OCI-LY3 (cell line): Measurements from ENCODE around the gene TMEM18.

ENCODE experiments used
- H2AFZ ChIP-seq: fragments of 200-600, 300-600 bp; shearing (Covaris generic); 2 replicates; pipeline ENCODE4 v1.6.0; 2014; ENCODE audit warnings: antibody characterized with exemption, low read depth, low read length
- H3K27ac ChIP-seq: fragments of 200-600, 300-600 bp; sonication (generic); 2 replicates; pipeline ENCODE4 v1.5.1; 2014; ENCODE audit warnings: mild to moderate bottlenecking, low read length, moderate library complexity, mixed read lengths
- H3K27me3 ChIP-seq: fragments of 200-600, 300-600 bp; sonication (generic); 2 replicates; pipeline ENCODE4 v1.6.1; 2014; ENCODE audit warnings: low read depth, low read length, mixed read lengths
- H3K36me3 ChIP-seq: fragments of 200-600, 300-600 bp; sonication (generic); replicated peaks from 2 replicates; pipeline ENCODE3; 2014; ENCODE audit warnings: low read depth, low read length, mixed read lengths
- H3K4me1 ChIP-seq: fragments of 300-600, 200-600 bp; sonication (generic); 2 replicates; pipeline ENCODE4 v1.6.1; 2014; ENCODE audit warnings: low read length, mixed read lengths
- H3K4me2 ChIP-seq: fragments of 200-600, 300-600 bp; sonication (generic); 2 replicates; pipeline ENCODE4 v1.6.1; 2014; ENCODE audit warnings: low read length, mixed read lengths
- H3K4me3 ChIP-seq: fragments of 300-600, 200-600 bp; sonication (generic); 2 replicates; pipeline ENCODE4 v1.5.1; 2014; ENCODE audit warnings: antibody characterized with exemption, mild to moderate bottlenecking, low read length, moderate library complexity
- H3K79me2 ChIP-seq: fragments of 300-600, 200-600 bp; shearing (Covaris generic); 2 replicates; pipeline ENCODE4 v1.6.1; 2014; ENCODE audit warnings: mild to moderate bottlenecking, low read length, mixed read lengths
- H3K9ac ChIP-seq: fragments of 300-600, 200-600 bp; shearing (Covaris generic); 2 replicates; pipeline ENCODE4 v1.6.0; 2014; ENCODE audit warnings: mild to moderate bottlenecking, low read length, moderate library complexity
- H3K9me3 ChIP-seq: fragments of 200-600, 300-600 bp; shearing (Covaris generic); 2 replicates; pipeline ENCODE4 v1.6.1; 2014; ENCODE audit warnings: low read length, mixed read lengths; ENCODE audit not compliant: insufficient read depth
- H4K20me1 ChIP-seq: fragments of 200-600, 300-600 bp; sonication (generic); 2 replicates; pipeline ENCODE4 v1.6.1; 2016; ENCODE audit warnings: low read length, mixed read lengths; ENCODE audit not compliant: insufficient read depth
- EZH2phosphoT487 ChIP-seq: fragments of 200-600 bp; shearing (Covaris generic); IDR thresholded peaks from 2 replicates; pipeline ENCODE4 v1.6.1; 2018; ENCODE audit warnings: antibody characterized with exemption, mixed run types, low read depth
- TF ChIP-seq, protein P1 (sequence below): fragments of 200-600, 300-600 bp; sonication (generic); IDR thresholded peaks from 2 replicates; pipeline ENCODE4 v1.5.1; 2014; ENCODE audit warnings: antibody characterized with exemption, low read length, low read depth

The TMEM18 gene

DNA sequence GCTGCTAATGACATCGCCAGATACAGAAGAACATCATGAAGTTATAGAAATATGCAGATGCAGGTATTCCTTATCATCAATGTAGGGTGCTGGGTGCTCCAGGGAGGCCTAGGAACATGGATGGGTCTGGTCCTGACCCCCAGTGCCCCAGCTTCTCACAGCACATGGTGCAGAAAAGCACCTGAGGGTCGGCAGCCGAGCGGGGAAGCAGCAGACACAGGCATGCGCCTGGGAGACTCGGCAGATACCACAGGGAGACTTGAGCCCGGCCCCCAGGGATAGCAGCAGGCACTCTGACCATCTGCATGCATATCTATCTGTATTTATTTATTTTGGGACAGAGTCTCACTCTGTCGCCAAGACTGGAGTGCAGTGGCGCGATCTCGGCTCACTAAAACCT, 43.2 kb downstream of the TMEM18 start:
- Histone ChIP-seq H3K4me3 (no peak overlapping the region), H4K20me1 (no peaks in the 10 kb centered on the region), H3K4me1 (no peaks in the 10 kb centered on the region), H3K4me2 (no peak overlapping the region), H3K27ac (no peak overlapping the region), H2AFZ (no peak overlapping the region), H3K9me3 (no peaks in the 10 kb centered on the region), H3K79me2 (no peaks in the 10 kb centered on the region), H3K36me3 (no peaks in the 10 kb centered on the region), H3K27me3 (no peaks in the 10 kb centered on the region), H3K9ac (no peak overlapping the region)
- no peak for TF ChIP-seq EZH2phosphoT487
- TF ChIP-seq, protein P1, sequence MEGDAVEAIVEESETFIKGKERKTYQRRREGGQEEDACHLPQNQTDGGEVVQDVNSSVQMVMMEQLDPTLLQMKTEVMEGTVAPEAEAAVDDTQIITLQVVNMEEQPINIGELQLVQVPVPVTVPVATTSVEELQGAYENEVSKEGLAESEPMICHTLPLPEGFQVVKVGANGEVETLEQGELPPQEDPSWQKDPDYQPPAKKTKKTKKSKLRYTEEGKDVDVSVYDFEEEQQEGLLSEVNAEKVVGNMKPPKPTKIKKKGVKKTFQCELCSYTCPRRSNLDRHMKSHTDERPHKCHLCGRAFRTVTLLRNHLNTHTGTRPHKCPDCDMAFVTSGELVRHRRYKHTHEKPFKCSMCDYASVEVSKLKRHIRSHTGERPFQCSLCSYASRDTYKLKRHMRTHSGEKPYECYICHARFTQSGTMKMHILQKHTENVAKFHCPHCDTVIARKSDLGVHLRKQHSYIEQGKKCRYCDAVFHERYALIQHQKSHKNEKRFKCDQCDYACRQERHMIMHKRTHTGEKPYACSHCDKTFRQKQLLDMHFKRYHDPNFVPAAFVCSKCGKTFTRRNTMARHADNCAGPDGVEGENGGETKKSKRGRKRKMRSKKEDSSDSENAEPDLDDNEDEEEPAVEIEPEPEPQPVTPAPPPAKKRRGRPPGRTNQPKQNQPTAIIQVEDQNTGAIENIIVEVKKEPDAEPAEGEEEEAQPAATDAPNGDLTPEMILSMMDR: no peak

DNA sequence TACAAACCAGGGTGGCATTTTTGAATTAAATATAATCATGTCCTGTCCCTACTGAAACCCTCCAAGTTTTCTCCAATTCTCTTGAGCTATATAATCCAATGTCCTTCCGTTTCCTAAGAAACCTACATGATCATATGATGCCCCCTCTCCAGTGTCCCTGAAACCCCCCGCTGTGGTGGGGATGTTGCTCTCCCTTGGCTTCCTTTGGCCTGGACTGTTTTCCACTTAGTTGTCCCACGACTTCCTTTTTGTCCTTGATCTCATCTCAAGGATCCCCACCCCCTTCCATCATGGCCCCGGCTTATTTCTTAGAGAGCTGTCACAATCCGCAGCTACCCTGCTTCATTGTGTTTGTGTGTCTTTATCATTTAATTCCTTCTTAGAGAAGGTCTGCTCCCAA, 43.8 kb downstream of the TMEM18 start:
- TF ChIP-seq, protein P1: no peak
- no peak for TF ChIP-seq EZH2phosphoT487
- H3K27ac ChIP-seq: no peak overlapping the region
- H3K4me3 ChIP-seq: no peak overlapping the region
- H3K4me1 ChIP-seq: no peaks in the 10 kb centered on the region
- H3K9me3 ChIP-seq: no peaks in the 10 kb centered on the region
- H2AFZ ChIP-seq: no peak overlapping the region
- no peaks in the 10 kb centered on the region for H3K79me2 ChIP-seq
- no peak overlapping the region for H3K9ac ChIP-seq
- H4K20me1 ChIP-seq: no peaks in the 10 kb centered on the region
- H3K4me2 ChIP-seq: no peak overlapping the region
- H3K36me3 ChIP-seq: no peaks in the 10 kb centered on the region
- no peaks in the 10 kb centered on the region for H3K27me3 ChIP-seq

GRCh38 chr2:632471-632870, 44.7 kb downstream of the TMEM18 start:
- Histone ChIP-seq H3K27me3 (no peaks in the 10 kb centered on the region), H3K79me2 (no peaks in the 10 kb centered on the region), H3K4me1 (no peaks in the 10 kb centered on the region), H3K27ac (no peak overlapping the region), H3K9ac (no peak overlapping the region), H3K9me3 (no peaks in the 10 kb centered on the region), H3K4me2 (no peak overlapping the region), H4K20me1 (no peaks in the 10 kb centered on the region), H3K4me3 (no peak overlapping the region), H2AFZ (no peak overlapping the region), H3K36me3 (no peaks in the 10 kb centered on the region)
- no peak for TF ChIP-seq EZH2phosphoT487
- TF ChIP-seq, protein P1: no peak

- H3K9me3 ChIP-seq: no peaks in the 10 kb centered on the region
- H3K27ac ChIP-seq: no peak overlapping the region
- H3K4me1 ChIP-seq: no peaks in the 10 kb centered on the region
- H2AFZ ChIP-seq: no peak overlapping the region
- H3K4me3 ChIP-seq: no peak overlapping the region
- no peak overlapping the region for H3K9ac ChIP-seq
- H3K36me3 ChIP-seq: no peaks in the 10 kb centered on the region
- H3K27me3 ChIP-seq: no peaks in the 10 kb centered on the region
- H3K79me2 ChIP-seq: no peaks in the 10 kb centered on the region
- H4K20me1 ChIP-seq: no peaks in the 10 kb centered on the region
- H3K4me2 ChIP-seq: no peak overlapping the region
- TF ChIP-seq, protein P1: no peak
- TF ChIP-seq EZH2phosphoT487: no peak
These were observed 45.5 kb downstream of the TMEM18 start for GRCh38 chr2:631741-632140.
